Measurements from ENCODE around the gene MON1A. TPM values are rescaled to one million over a fixed set of nuclear protein-coding genes. Genes with fewer than 3 reads are reported as not detected.

Gene MON1A
- total and polyA plus RNA-seq, 4 donors: 4.6 to 9.5 (median 8.2) TPM

DNA sequence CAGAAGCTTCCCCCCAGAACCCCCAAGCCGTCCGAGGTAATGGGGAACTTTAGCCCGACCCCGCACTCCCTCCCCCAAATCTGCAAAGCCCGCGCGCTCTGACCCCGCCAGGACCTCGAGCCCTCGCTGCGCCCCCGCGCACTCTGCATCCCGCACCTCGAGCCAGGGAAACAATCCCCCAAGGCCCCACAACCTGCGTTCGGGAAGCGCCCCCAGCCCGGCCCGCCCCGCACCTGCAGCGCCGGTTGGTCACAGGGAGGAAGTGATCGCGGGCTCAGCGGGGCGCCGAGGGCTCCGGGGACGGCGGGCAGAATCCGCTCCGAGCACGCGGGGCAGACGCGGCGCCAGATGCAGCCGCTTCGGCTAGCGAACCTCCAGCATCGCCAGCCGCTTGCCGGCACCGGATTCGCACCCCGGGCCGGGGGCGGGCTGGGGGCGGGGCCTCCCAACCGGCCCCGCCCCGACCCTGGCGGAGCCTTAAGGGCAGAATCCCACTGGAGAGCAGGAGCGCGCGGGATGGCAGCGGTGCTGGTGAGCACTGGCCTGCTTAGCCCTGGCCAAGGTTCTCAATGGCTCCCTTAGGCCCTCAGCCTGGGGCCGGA is 60.0 kb downstream of the MON1A start, which contains the start of gene CAMKV:
Gene CAMKV (minus strand): TSS at position 382 of the 602 bp plus-strand sequence. CDS start 7,518 bp downstream, outside the sequence.
- Histone ChIP-seq H3K27me3 (ENCODE audit: control insufficient read depth in 4 of 4, insufficient read depth in 4 of 4, low read length in 3 of 4) (peaks cover 0 to 4% (median 2%) of the 10 kb centered on the region in 4 donors), H3K9ac (ENCODE audit: low read depth in 1 of 2, low read length in 2 of 2) (no peak within 1 kb of the TSS), H3K9me3 (ENCODE audit: control insufficient read depth in 4 of 4, low read length in 3 of 4) (no peaks in the 10 kb centered on the region), H3K4me3 (ENCODE audit: low read depth in 1 of 3, low read length in 3 of 3) (peak within 1 kb of the TSS in 1 of 3 donors; percentile 42), H3K27ac (ENCODE audit: low read depth in 1 of 2, low read length in 2 of 2) (no peak within 1 kb of the TSS), H3K4me1 (ENCODE audit: control insufficient read depth in 4 of 4, insufficient read depth in 4 of 4, low read length in 3 of 4) (peaks cover 3 to 8% (median 6%) of the 10 kb centered on the region in 4 donors), H3K36me3 (ENCODE audit: control insufficient read depth in 4 of 4, insufficient read depth in 3 of 4, low read depth in 1 of 4, low read length in 3 of 4) (no peaks in the 10 kb centered on the region)
- 3% methylated on average over 59 of the region's 59 CpGs for WGBS
- TF ChIP-seq EGR1 (IDR thresholded peaks at IDR 0.05; ENCODE audit: low read depth in 2 of 2) (no peak), RAD21 (IDR thresholded peaks at IDR 0.05) (no peak), SP1 (IDR thresholded peaks at IDR 0.05) (no peak), FOXA1 (IDR thresholded peaks at IDR 0.05) (no peak), RXRA (IDR thresholded peaks at IDR 0.05) (no peak), FOXA2 (IDR thresholded peaks at IDR 0.05) (no peak), GABPA (IDR thresholded peaks at IDR 0.05 in 1 of 2, conservative IDR thresholded peaks at IDR 0.05 in 1 of 2) (no peak), YY1 (IDR thresholded peaks at IDR 0.05) (no peak)
- TF ChIP-seq, protein P1, sequence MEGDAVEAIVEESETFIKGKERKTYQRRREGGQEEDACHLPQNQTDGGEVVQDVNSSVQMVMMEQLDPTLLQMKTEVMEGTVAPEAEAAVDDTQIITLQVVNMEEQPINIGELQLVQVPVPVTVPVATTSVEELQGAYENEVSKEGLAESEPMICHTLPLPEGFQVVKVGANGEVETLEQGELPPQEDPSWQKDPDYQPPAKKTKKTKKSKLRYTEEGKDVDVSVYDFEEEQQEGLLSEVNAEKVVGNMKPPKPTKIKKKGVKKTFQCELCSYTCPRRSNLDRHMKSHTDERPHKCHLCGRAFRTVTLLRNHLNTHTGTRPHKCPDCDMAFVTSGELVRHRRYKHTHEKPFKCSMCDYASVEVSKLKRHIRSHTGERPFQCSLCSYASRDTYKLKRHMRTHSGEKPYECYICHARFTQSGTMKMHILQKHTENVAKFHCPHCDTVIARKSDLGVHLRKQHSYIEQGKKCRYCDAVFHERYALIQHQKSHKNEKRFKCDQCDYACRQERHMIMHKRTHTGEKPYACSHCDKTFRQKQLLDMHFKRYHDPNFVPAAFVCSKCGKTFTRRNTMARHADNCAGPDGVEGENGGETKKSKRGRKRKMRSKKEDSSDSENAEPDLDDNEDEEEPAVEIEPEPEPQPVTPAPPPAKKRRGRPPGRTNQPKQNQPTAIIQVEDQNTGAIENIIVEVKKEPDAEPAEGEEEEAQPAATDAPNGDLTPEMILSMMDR (IDR thresholded peaks at IDR 0.05; ENCODE audit: low read depth, low read length, missing input control): no peak
- TF ChIP-seq, protein P2, sequence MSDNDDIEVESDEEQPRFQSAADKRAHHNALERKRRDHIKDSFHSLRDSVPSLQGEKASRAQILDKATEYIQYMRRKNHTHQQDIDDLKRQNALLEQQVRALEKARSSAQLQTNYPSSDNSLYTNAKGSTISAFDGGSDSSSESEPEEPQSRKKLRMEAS (IDR thresholded peaks at IDR 0.05): no peak
- TF ChIP-seq, protein P3, sequence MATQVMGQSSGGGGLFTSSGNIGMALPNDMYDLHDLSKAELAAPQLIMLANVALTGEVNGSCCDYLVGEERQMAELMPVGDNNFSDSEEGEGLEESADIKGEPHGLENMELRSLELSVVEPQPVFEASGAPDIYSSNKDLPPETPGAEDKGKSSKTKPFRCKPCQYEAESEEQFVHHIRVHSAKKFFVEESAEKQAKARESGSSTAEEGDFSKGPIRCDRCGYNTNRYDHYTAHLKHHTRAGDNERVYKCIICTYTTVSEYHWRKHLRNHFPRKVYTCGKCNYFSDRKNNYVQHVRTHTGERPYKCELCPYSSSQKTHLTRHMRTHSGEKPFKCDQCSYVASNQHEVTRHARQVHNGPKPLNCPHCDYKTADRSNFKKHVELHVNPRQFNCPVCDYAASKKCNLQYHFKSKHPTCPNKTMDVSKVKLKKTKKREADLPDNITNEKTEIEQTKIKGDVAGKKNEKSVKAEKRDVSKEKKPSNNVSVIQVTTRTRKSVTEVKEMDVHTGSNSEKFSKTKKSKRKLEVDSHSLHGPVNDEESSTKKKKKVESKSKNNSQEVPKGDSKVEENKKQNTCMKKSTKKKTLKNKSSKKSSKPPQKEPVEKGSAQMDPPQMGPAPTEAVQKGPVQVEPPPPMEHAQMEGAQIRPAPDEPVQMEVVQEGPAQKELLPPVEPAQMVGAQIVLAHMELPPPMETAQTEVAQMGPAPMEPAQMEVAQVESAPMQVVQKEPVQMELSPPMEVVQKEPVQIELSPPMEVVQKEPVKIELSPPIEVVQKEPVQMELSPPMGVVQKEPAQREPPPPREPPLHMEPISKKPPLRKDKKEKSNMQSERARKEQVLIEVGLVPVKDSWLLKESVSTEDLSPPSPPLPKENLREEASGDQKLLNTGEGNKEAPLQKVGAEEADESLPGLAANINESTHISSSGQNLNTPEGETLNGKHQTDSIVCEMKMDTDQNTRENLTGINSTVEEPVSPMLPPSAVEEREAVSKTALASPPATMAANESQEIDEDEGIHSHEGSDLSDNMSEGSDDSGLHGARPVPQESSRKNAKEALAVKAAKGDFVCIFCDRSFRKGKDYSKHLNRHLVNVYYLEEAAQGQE (IDR thresholded peaks at IDR 0.05): no peak
- TF ChIP-seq, protein P4, sequence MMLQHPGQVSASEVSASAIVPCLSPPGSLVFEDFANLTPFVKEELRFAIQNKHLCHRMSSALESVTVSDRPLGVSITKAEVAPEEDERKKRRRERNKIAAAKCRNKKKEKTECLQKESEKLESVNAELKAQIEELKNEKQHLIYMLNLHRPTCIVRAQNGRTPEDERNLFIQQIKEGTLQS (IDR thresholded peaks at IDR 0.05): no peak
- DNase-seq (ENCODE audit: low spot score): no peak

DNA sequence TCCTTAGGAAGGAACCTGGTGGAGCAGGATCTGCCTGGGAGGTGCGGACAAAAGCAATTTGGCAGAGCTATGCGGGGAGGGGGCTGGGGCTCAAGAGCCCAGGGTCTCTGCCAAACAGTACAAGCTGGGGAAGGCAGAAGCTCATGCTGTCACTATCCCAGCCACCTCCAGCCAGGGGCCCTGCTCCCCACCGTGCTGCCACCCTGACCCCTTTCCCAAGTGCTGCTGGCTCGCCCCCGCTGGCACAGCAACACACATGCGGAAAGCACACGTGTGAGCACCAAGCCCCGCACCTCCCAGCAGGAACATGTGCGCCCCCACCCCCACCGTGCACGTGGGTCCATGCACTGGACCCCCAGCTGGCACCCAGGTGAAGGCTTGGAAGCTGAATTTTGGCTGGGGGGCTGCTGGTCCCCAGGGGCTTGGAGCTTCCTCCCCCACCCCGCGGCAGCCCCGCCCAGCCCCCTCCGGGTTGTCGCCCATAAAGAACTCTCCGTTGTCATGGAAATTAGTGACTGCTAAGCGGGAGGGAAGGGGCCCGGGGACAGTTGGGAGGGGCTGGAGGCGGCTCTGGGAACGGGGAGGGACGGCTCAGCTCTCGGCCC is 60.6 kb downstream of the MON1A start:
- Histone ChIP-seq H3K9ac (ENCODE audit: low read depth in 1 of 2, low read length in 2 of 2) (no peak overlapping the region), H3K27me3 (ENCODE audit: control insufficient read depth in 4 of 4, insufficient read depth in 4 of 4, low read length in 3 of 4) (peaks cover 0 to 4% (median 2%) of the 10 kb centered on the region in 4 donors), H3K27ac (ENCODE audit: low read depth in 1 of 2, low read length in 2 of 2) (no peak overlapping the region), H3K4me1 (ENCODE audit: control insufficient read depth in 4 of 4, insufficient read depth in 4 of 4, low read length in 3 of 4) (peaks cover 3 to 8% (median 6%) of the 10 kb centered on the region in 4 donors), H3K9me3 (ENCODE audit: control insufficient read depth in 4 of 4, low read length in 3 of 4) (no peaks in the 10 kb centered on the region), H3K4me3 (ENCODE audit: low read depth in 1 of 3, low read length in 3 of 3) (peak overlapping the region in 1 of 3 donors; percentile 42), H3K36me3 (ENCODE audit: control insufficient read depth in 4 of 4, insufficient read depth in 3 of 4, low read depth in 1 of 4, low read length in 3 of 4) (no peaks in the 10 kb centered on the region)
- WGBS: 7% methylated on average over 23 of the region's 23 CpGs
- no peak for DNase-seq (ENCODE audit: low spot score)
- TF ChIP-seq, protein P1 (IDR thresholded peaks at IDR 0.05; ENCODE audit: low read depth, low read length, missing input control): no peak
- TF ChIP-seq FOXA1 (IDR thresholded peaks at IDR 0.05) (no peak), NR2F2 (IDR thresholded peaks at IDR 0.05) (no peak), YY1 (IDR thresholded peaks at IDR 0.05) (no peak), RXRA (IDR thresholded peaks at IDR 0.05) (no peak), FOXA2 (IDR thresholded peaks at IDR 0.05) (no peak), SP1 (IDR thresholded peaks at IDR 0.05) (no peak), JUND (IDR thresholded peaks at IDR 0.05) (no peak)
- TF ChIP-seq, protein P2 (IDR thresholded peaks at IDR 0.05): no peak
- TF ChIP-seq, protein P3 (IDR thresholded peaks at IDR 0.05): no peak

All from liver (tissue), 9 donors.